Stimulated activated naive CD8-positive, alpha-beta T cell treated with anti-CD3 and anti-CD28 coated beads, Interleukin-15, Interleukin-2, amounts not matched to agents 100 ng/mL and 50 ng/mL, for 24 hours (primary cell): ENCODE measurements around the gene SIX3.

Experiments
- H3K27ac Mint-ChIP-seq: one replicate; pipeline ENCODE4 v1.8.0; 2021; ENCODE audit warnings: mild to moderate bottlenecking, mixed read lengths
- H3K27me3 Mint-ChIP-seq: one replicate; pipeline ENCODE4 v1.8.0; 2021; ENCODE audit warnings: mixed read lengths
- H3K36me3 Mint-ChIP-seq: one replicate; pipeline ENCODE4 v1.8.0; 2021; ENCODE audit warnings: low read depth, mixed read lengths
- H3K4me1 Mint-ChIP-seq: one replicate; pipeline ENCODE4 v1.8.0; 2021; ENCODE audit warnings: low read depth, mixed read lengths
- H3K4me3 Mint-ChIP-seq: one replicate; pipeline ENCODE4 v1.8.0; 2021; ENCODE audit warnings: mild to moderate bottlenecking, mixed read lengths
- H3K9me3 Mint-ChIP-seq: one replicate; pipeline ENCODE4 v1.8.0; 2021; ENCODE audit warnings: mixed read lengths

SIX3 gene

DNA sequence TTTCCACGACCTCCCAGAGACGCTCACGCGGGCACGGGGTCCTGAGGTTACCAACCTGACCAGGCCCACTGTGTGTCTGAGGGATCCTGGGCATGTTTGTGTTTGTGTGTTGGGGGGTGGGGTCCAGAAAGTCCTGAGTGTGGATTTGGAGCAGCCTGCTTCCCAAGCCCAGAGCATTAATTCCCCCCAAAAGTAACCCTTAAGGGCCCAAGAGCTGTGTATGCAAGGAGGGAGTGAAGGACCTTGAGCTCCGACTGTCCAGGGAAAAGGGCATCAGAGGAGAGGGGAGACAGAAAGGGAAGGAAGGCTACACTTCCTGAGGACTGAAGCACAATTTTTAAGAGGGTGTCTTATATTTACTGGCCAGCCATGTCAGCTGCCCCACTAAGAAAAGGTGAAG, 5.2 kb upstream of the SIX3 start:
- no peaks in the 10 kb centered on the region for H3K9me3 Mint-ChIP-seq
- no peak overlapping the region for H3K27ac Mint-ChIP-seq
- no peaks in the 10 kb centered on the region for H3K36me3 Mint-ChIP-seq
- no peak overlapping the region for H3K4me3 Mint-ChIP-seq
- H3K27me3 Mint-ChIP-seq, result peaks cover 82% of the 10 kb centered on the region
- peaks cover 30% of the 10 kb centered on the region for H3K4me1 Mint-ChIP-seq

GRCh38 chr2:44936715-44937687, 4.5 kb upstream of the SIX3 start:
- Mint-ChIP-seq H3K9me3 (no peaks in the 10 kb centered on the region), H3K4me3 (no peak overlapping the region), H3K36me3 (no peaks in the 10 kb centered on the region), H3K4me1 (peaks cover 37% of the 10 kb centered on the region), H3K27ac (no peak overlapping the region), H3K27me3 (peaks cover 82% of the 10 kb centered on the region)

DNA sequence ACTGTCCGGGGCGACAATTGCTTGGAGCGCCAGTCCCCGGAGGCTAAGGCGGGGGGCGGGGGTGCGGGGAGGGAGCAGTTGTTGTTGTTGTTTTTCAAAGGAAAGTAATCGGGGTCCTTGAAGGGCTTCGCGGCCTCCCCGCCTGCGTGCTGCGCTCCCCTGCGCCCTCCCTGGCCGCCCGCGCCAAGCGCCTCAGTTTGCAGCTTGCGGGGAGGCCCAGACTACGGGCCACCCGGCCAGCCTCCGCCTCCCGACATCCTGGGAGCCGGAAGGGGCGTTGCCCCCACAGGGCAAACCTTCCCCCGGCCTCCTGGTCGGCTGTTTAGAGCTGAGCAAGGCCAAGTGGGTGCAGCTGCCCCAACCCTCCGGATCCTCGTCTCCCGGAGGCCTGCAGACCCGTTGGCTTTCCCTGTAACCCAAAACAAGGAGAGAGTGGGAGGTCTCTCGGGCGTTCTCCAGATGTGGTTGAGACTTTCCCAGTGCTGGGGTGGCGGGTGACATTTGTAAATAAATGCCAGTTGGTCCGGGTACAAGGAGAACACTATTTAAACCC, 3.7 kb upstream of the SIX3 start:
- Mint-ChIP-seq H3K36me3 (no peaks in the 10 kb centered on the region), H3K4me3 (peak overlapping the region; percentile 26), H3K27ac (no peak overlapping the region), H3K27me3 (peaks cover 79% of the 10 kb centered on the region), H3K4me1 (peaks cover 42% of the 10 kb centered on the region), H3K9me3 (no peaks in the 10 kb centered on the region)

GRCh38 chr2:44938287-44939105, 3.0 kb upstream of the SIX3 start:
- H3K27ac Mint-ChIP-seq, result no peak overlapping the region
- H3K36me3 Mint-ChIP-seq, result no peaks in the 10 kb centered on the region
- peaks cover 80% of the 10 kb centered on the region for H3K27me3 Mint-ChIP-seq
- peaks cover 49% of the 10 kb centered on the region for H3K4me1 Mint-ChIP-seq
- peak overlapping the region; percentile 26 for H3K4me3 Mint-ChIP-seq
- no peaks in the 10 kb centered on the region for H3K9me3 Mint-ChIP-seq

DNA sequence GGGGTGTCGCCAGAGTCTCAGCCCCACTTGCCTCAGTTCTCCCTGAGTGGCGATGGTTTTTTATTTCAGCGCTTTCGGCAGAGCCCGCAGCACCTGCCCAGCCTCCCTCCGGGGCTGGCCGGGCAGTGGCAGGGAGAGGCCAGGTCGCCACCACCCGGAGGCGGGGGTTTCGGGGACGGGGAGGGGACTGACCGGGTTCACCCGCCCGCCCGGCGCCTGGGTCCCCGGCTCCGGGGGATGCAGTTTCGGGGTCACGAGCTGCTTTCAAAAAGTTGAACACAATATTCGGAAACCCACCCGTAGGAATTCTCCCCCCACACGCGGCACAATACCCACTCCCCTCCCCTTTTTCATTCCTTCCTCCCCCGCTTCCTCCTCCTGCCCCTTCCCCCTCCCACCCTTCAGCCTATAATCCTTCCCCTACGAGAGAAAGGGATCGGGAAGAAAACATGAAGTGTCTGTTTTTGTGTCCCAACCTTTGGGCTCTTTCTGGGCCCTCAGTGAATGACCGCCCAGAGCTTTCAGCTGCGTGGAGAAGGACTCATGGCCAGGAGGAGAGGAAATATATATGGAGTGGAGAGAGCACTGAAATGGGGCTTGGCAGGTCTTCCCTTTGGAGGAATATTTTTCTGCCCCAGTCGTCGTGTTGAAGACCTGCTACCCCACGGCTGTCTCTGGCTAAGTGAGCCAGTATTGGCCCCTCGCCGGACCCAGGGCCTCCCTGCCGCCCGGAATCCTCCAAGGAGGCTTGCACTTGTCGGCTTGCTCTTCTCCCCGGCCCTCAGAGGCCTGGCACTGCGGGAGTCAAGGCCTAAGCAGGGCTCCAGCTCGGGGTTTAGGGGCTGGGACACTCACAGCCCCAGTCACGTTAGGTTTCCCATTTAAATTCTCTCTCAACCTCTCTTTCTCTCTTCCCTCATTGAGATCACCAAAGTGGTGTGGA, 2.1 kb upstream of the SIX3 start:
- peaks cover 53% of the 10 kb centered on the region for H3K4me1 Mint-ChIP-seq
- H3K9me3 Mint-ChIP-seq, result no peaks in the 10 kb centered on the region
- H3K27ac Mint-ChIP-seq, result no peak overlapping the region
- no peaks in the 10 kb centered on the region for H3K36me3 Mint-ChIP-seq
- peaks cover 77% of the 10 kb centered on the region for H3K27me3 Mint-ChIP-seq
- no peak overlapping the region for H3K4me3 Mint-ChIP-seq

DNA sequence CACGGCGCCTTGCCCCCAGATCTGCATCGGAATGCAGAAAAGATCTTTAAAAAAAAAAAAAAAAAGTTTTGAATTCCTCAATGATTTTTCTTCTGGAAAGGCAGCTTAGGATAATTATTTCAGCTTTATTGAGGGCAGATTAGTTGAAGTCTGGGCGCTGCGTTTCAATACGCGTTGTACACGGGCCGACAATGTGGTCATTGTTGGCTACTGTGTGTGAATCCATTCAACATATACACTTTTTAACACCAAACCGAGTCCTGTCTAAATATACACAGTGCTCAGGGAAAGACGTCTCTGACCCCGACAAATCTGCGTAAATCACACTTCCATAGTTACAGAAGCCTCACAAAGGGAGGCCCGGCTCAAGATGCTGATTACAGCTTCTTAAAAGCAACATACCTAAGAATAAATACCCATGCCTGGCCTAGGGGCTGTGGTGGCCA, 1.4 kb upstream of the SIX3 start:
- Mint-ChIP-seq H3K9me3 (no peaks in the 10 kb centered on the region), H3K4me1 (peaks cover 56% of the 10 kb centered on the region), H3K27ac (no peak overlapping the region), H3K4me3 (no peak overlapping the region), H3K27me3 (peaks cover 77% of the 10 kb centered on the region), H3K36me3 (no peaks in the 10 kb centered on the region)

DNA sequence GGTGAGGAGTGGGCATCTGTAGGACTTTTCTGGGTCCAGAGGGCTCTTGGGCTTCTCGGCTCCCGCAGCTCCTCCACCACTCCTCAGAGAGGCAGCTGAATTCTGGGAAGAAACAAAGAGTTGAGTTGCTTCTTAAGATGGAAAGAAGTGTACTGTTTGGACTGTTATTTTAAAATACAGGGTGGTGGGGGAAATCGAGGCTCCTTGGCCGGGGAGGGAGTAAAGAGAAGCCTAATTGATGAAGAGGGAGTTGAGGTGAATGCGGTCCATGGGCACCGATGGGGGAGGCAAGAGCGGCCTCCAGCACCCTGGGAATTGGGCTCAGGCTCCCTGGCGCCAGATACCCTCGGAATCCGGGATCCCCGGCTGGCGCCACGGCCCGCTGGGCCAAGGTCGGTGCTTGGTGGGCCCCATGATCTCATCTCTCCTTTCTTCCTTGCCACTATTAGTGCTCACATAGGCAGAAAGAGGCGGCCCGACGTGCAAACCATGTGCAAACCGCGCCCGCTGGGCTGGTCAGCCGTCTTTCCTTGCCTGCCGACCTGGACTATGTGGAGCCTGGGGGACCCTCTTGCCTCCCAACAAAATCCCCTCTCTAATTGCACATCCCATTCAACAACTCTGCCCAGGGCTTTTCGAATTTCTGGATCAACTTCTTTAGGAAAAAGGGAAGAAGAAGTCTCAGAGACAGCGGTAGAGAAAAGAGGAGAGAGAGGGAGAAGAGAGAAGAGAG, 604 bp upstream of the SIX3 start:
- no peak overlapping the region for H3K27ac Mint-ChIP-seq
- H3K4me3 Mint-ChIP-seq, result peak overlapping the region; percentile 82
- no peaks in the 10 kb centered on the region for H3K36me3 Mint-ChIP-seq
- H3K9me3 Mint-ChIP-seq, result no peaks in the 10 kb centered on the region
- peaks cover 79% of the 10 kb centered on the region for H3K27me3 Mint-ChIP-seq
- H3K4me1 Mint-ChIP-seq, result peaks cover 56% of the 10 kb centered on the region

DNA sequence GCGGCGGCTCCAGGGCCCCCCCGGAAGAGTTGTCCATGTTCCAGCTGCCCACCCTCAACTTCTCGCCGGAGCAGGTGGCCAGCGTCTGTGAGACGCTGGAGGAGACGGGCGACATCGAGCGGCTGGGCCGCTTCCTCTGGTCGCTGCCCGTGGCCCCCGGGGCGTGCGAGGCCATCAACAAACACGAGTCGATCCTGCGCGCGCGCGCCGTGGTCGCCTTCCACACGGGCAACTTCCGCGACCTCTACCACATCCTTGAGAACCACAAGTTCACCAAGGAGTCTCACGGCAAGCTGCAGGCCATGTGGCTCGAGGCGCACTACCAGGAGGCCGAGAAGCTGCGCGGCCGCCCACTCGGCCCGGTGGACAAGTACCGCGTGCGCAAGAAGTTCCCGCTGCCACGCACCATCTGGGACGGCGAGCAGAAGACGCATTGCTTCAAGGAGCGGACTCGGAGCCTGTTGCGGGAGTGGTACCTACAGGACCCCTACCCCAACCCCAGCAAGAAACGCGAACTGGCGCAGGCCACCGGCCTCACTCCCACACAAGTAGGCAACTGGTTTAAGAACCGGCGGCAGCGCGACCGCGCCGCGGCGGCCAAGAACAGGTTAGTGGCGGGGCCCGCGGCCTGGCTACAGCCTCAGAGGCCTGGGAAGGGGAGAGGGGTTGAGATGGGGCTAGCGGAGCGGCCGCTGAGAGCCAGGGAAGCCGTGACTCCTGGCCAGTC, 965 bp downstream of the SIX3 start:
- no peaks in the 10 kb centered on the region for H3K36me3 Mint-ChIP-seq
- no peak overlapping the region for H3K27ac Mint-ChIP-seq
- H3K27me3 Mint-ChIP-seq, result peaks cover 79% of the 10 kb centered on the region
- peaks cover 52% of the 10 kb centered on the region for H3K4me1 Mint-ChIP-seq
- peak overlapping the region; percentile 43 for H3K4me3 Mint-ChIP-seq
- H3K9me3 Mint-ChIP-seq, result no peaks in the 10 kb centered on the region

DNA sequence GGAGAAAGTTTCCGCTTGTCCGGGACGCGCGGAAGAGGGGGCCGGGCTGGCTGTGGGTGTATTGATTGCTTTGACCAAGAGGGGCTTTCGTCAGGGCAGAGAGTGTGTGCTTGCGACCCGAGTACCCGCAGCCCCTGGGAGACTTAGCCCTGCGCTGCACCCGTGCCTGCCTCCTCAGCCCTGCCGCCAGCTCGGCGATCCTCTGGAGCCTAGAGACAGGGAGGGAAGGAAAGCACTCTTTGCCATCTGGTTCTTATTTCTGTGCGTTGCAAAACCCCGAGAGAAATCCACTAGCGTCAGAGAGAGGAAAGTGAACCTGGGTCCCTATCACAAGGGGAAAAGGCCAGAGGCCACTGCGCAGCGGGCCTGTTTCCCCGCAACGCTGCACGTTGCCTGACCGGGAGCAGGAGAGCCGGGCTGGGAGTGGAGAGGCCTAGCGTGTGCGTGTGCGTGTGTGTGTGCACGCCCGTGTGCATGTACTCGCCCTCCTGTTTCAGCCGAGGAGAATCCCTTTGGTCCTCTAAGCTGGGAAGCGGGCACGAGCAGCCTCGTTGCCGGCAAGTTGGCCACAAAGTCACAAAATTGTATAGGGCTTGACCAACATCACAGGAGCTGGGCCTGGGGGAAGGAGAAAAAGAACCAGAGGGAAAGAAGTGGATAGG, 1.7 kb downstream of the SIX3 start:
- Mint-ChIP-seq H3K27me3 (peaks cover 83% of the 10 kb centered on the region), H3K4me3 (peak overlapping the region; percentile 6), H3K4me1 (peaks cover 49% of the 10 kb centered on the region), H3K27ac (no peak overlapping the region), H3K9me3 (no peaks in the 10 kb centered on the region), H3K36me3 (no peaks in the 10 kb centered on the region)

- no peaks in the 10 kb centered on the region for H3K36me3 Mint-ChIP-seq
- H3K27ac Mint-ChIP-seq, result no peak overlapping the region
- peaks cover 45% of the 10 kb centered on the region for H3K4me1 Mint-ChIP-seq
- no peaks in the 10 kb centered on the region for H3K9me3 Mint-ChIP-seq
- H3K27me3 Mint-ChIP-seq, result peaks cover 83% of the 10 kb centered on the region
- H3K4me3 Mint-ChIP-seq, result peak overlapping the region; percentile 6
Observed at GRCh38 chr2:44943693-44944101, 2.2 kb downstream of the SIX3 start.

- peaks cover 89% of the 10 kb centered on the region for H3K27me3 Mint-ChIP-seq
- peak overlapping the region; percentile 9 for H3K4me3 Mint-ChIP-seq
- H3K36me3 Mint-ChIP-seq, result no peaks in the 10 kb centered on the region
- no peaks in the 10 kb centered on the region for H3K9me3 Mint-ChIP-seq
- peaks cover 45% of the 10 kb centered on the region for H3K4me1 Mint-ChIP-seq
- no peak overlapping the region for H3K27ac Mint-ChIP-seq
Observed at GRCh38 chr2:44944102-44944951, 2.8 kb downstream of the SIX3 start.

DNA sequence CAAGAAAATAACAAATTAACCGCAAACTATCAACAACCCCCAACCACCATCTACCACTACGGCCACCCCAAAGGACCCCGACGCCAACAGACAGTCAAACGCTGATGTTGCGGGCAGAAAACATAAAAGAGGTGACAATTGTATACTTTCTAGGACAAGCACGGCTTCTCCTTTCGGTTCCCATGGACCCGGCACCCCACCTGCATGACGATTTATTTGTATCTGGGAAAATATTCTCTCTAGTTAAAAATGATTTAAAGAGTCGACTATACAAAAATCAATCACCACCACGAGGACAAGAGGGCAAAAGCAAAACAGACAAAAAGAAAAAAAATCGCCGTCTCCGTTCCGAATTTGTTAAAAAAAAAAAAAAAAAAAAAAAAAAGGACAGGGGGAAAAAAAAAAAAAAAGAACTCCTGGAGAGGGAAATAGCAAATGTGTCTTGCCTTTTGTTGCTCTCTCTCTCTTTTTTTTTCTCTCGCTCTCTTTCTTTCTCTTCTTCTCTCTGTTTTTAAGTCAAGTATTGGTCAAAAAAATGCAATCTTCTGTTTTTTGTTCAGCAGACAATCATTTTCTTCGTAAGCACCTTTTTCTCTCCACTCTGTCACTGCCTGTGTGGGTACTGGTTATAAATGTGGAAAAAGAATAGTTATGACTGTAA, 3.6 kb downstream of the SIX3 start:
- Mint-ChIP-seq H3K27me3 (peaks cover 85% of the 10 kb centered on the region), H3K27ac (no peak overlapping the region), H3K4me1 (peaks cover 39% of the 10 kb centered on the region), H3K36me3 (no peaks in the 10 kb centered on the region), H3K4me3 (peak overlapping the region; percentile 9), H3K9me3 (no peaks in the 10 kb centered on the region)
